H1 (cell line): ENCODE measurements around the gene ATP6V1B1. TPM values are rescaled to one million over a fixed set of nuclear protein-coding genes. Genes with fewer than 3 reads are reported as not detected.

Experiments
- CTBP2 ChIP-seq: IDR thresholded peaks from 2 replicates; pipeline ENCODE4 v1.7.0; 2011; ENCODE audit warnings: borderline replicate concordance, mild to moderate bottlenecking, moderate library complexity, mixed read lengths, low read length; ENCODE audit not compliant: insufficient read depth, insufficient read length
- GABPA ChIP-seq: IDR thresholded peaks from 2 replicates; pipeline ENCODE4 v1.6.1; 2011; ENCODE audit warnings: mild to moderate bottlenecking, low read length, moderate library complexity, borderline replicate concordance; ENCODE audit not compliant: insufficient read depth
- GTF2F1 ChIP-seq: IDR thresholded peaks from 2 replicates; pipeline ENCODE4 v1.6.1; 2012; ENCODE audit warnings: low read depth, low read length, improper control_type of control experiment, borderline replicate concordance
- HDAC2 ChIP-seq, 2 experiments: fragments of 300-600 bp in 1 of 2; sonication (generic) in 1 of 2; IDR thresholded peaks; 2 replicates each; pipeline ENCODE4 v1.6.1; 2011 to 2012; ENCODE audit warnings: low read depth in 2 of 2, low read length in 2 of 2, mild to moderate bottlenecking in 2 of 2, moderate library complexity in 2 of 2, borderline replicate concordance in 1 of 2, inconsistent platforms in 1 of 2
- KDM1A ChIP-seq: fragments of 200-600, 300-600 bp; sonication (generic); IDR thresholded peaks from 2 replicates; pipeline ENCODE4 v1.7.1; 2016; ENCODE audit warnings: mild to moderate bottlenecking, low read length, borderline replicate concordance
- SAP30 ChIP-seq: fragments of 300-600 bp; sonication (generic); IDR thresholded peaks from 2 replicates; pipeline ENCODE4 v1.7.1; 2012; ENCODE audit warnings: low read length, moderate library complexity, mild to moderate bottlenecking, inconsistent platforms; ENCODE audit not compliant: insufficient read depth, insufficient replicate concordance
- polyA plus RNA-seq, 7 experiments: library from polyadenylated mRNA; depleted of rRNA in 3 of 7; stranded (reverse) in 5 of 7; unstranded in 2 of 7; fragments of >200 nt in 5 of 7; fragments of 200-250 nt in 2 of 7; gene quantifications; 1 replicate in 5 of 7; 2 replicates in 1 of 7; 4 replicates in 1 of 7; pipeline versions ENCODE4 v1.2.1 to v1.2.3, GENCODE V29; 2011 to 2013; ENCODE audit warnings: missing spikeins in 2 of 7, mixed read lengths in 2 of 7
- total RNA-seq: library from RNA; stranded (reverse); fragmentation: NEBNext Ultra II Directional; extraction: Animal tissue kit (Norgen Biotek cat#: 25700); gene quantifications from 2 replicates; pipeline ENCODE4 v1.2.1, GENCODE V29; 2021

ATP6V1B1 gene
- total and polyA plus RNA-seq, 2 of the 8 experiments (the other 6 are each of a cell fraction or from before 2014, with no cell fraction given), result not detected

GRCh38 chr2:70982971-70983370 is 47.3 kb downstream of the ATP6V1B1 start (continued):
- TF ChIP-seq GABPA (no peak), GTF2F1 (no peak), HDAC2 (IDR thresholded peaks at IDR 0.05; ENCODE audit: borderline replicate concordance in 1 of 2, low read depth in 2 of 2, low read length in 2 of 2) (no peak), KDM1A (no peak), CTBP2 (no peak), SAP30 (no peak)
